Measurements from ENCODE around the gene ADH1A. TPM values are rescaled to one million over a fixed set of nuclear protein-coding genes. Genes with fewer than 3 reads are reported as not detected.

Gene ADH1A
- total RNA-seq, 4 donors from 2014 or later: not detected

DNA sequence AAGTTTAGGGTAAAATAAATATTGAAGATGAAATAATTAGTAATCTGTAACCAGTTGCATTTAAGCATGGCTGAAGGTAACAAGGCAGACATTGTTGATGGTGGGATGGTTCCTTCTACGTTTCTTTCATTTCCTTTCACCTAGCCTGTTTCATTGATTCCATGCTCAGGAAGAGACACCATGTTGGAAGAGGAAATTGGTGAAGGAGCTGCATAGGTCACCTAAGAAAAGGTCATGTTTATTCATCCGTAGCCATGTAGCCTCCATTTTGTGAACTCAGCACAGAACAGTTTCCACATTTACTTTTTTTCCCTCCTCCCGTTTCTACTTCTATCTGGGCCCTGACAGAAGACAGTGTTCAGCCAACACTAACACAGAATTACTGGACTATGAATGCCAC is 26.6 kb upstream of the ADH1A start:
- no peaks in the 10 kb centered on the region for H3K9me3 ChIP-seq
- TF ChIP-seq, protein P1, sequence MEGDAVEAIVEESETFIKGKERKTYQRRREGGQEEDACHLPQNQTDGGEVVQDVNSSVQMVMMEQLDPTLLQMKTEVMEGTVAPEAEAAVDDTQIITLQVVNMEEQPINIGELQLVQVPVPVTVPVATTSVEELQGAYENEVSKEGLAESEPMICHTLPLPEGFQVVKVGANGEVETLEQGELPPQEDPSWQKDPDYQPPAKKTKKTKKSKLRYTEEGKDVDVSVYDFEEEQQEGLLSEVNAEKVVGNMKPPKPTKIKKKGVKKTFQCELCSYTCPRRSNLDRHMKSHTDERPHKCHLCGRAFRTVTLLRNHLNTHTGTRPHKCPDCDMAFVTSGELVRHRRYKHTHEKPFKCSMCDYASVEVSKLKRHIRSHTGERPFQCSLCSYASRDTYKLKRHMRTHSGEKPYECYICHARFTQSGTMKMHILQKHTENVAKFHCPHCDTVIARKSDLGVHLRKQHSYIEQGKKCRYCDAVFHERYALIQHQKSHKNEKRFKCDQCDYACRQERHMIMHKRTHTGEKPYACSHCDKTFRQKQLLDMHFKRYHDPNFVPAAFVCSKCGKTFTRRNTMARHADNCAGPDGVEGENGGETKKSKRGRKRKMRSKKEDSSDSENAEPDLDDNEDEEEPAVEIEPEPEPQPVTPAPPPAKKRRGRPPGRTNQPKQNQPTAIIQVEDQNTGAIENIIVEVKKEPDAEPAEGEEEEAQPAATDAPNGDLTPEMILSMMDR (IDR thresholded peaks at IDR 0.05): no peak
- TF ChIP-seq POLR2AphosphoS5 (IDR thresholded peaks at IDR 0.05) (no peak), POLR2A (IDR thresholded peaks at IDR 0.05) (no peak), EP300 (IDR thresholded peaks at IDR 0.05) (no peak)
- H3K4me3 ChIP-seq: peak overlapping the region; percentile 37
- 84% methylated on average over 3 of the region's 3 CpGs for WGBS
- no peak overlapping the region for H3K27ac ChIP-seq
- DNase-seq (ENCODE audit: low spot score in 2 of 2): no peak
- H3K27me3 ChIP-seq: no peaks in the 10 kb centered on the region
- H3K4me1 ChIP-seq: peaks cover 7% of the 10 kb centered on the region
- H3K36me3 ChIP-seq: peaks cover 5% of the 10 kb centered on the region

DNA sequence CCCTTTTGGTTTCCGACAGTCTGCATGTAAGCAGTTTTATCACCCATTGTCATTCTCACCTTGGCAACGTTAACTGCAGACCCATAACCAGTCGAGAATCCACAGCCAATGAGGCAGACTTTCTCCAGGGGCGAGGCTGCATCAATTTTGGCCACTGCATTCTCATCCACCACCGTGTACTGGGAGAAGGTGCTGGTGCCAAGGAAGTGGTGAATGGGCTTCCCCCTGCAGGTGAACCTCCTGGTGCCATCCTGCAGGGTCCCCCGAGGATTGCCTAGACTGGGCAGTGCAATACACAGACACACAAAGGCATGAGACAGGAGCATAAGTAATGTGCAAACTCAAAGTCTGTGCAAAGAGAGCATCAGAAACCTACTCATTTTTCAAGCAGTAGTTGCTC is 25.1 kb upstream of the ADH1A start:
- H3K9me3 ChIP-seq: no peaks in the 10 kb centered on the region
- peaks cover 5% of the 10 kb centered on the region for H3K36me3 ChIP-seq
- DNase-seq (ENCODE audit: low spot score in 2 of 2): no peak
- H3K27me3 ChIP-seq: no peaks in the 10 kb centered on the region
- WGBS: 70% methylated on average over 6 of the region's 6 CpGs
- TF ChIP-seq, protein P1 (IDR thresholded peaks at IDR 0.05): no peak
- no peak for TF ChIP-seq POLR2A (IDR thresholded peaks at IDR 0.05)
- TF ChIP-seq POLR2AphosphoS5 (IDR thresholded peaks at IDR 0.05): no peak
- no peak for TF ChIP-seq EP300 (IDR thresholded peaks at IDR 0.05)
- no peak overlapping the region for H3K4me3 ChIP-seq
- no peak overlapping the region for H3K27ac ChIP-seq
- no peaks in the 10 kb centered on the region for H3K4me1 ChIP-seq

DNA sequence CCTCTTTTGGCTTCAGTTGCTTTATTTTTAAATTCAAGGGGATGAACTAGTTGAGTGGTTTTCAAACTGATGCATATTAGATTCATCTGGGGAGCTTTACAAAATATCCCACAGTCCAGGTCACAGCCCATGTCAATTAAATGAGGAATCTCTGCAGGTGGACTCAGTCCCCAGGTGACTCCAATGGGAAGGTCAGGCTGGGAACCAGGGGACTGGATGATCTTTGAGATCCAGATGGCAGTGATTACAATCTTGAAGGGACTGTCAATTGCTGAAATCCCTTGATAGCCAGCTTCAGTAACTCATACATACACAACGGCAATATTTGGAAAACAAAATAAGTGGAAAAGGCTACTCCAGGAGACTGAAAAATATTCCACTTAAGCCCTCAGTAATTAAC is 23.4 kb upstream of the ADH1A start:
- DNase-seq (ENCODE audit: low spot score in 2 of 2): no peak
- H3K4me3 ChIP-seq: no peak overlapping the region
- TF ChIP-seq POLR2AphosphoS5 (IDR thresholded peaks at IDR 0.05): no peak
- TF ChIP-seq, protein P1 (IDR thresholded peaks at IDR 0.05): no peak
- TF ChIP-seq POLR2A (IDR thresholded peaks at IDR 0.05): no peak
- no peak for TF ChIP-seq EP300 (IDR thresholded peaks at IDR 0.05)
- H3K27ac ChIP-seq: no peak overlapping the region
- H3K27me3 ChIP-seq: no peaks in the 10 kb centered on the region
- H3K4me1 ChIP-seq: no peaks in the 10 kb centered on the region
- 80% methylated on average over 1 of the region's 1 CpG for WGBS
- H3K9me3 ChIP-seq: no peaks in the 10 kb centered on the region
- peaks cover 5% of the 10 kb centered on the region for H3K36me3 ChIP-seq

DNA sequence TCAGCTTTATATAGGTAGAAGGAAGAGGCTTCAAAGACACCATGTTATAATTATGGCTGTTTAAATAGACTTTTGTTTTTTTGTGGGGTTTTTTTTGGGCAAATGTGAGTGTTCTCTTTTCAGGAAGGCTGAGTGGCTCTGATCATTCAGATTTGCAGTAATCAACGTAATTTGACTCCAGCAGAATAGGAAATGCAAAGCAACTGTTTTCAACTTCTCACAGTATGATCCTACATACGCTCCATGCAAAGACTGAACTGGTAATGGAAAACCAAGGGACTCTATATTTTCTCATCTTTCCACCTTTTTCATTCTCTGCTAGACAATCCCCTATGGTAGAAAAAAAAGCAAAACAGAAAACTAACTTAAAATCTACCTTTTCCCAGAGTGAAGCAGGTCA is 19.6 kb upstream of the ADH1A start:
- H3K27me3 ChIP-seq: no peaks in the 10 kb centered on the region
- DNase-seq (ENCODE audit: low spot score in 2 of 2): no peak
- no peaks in the 10 kb centered on the region for H3K36me3 ChIP-seq
- no peak for TF ChIP-seq EP300 (IDR thresholded peaks at IDR 0.05)
- TF ChIP-seq, protein P1 (IDR thresholded peaks at IDR 0.05): no peak
- TF ChIP-seq POLR2AphosphoS5 (IDR thresholded peaks at IDR 0.05): no peak
- no peak for TF ChIP-seq POLR2A (IDR thresholded peaks at IDR 0.05)
- no peak overlapping the region for H3K4me3 ChIP-seq
- WGBS: 76% methylated on average over 2 of the region's 2 CpGs
- no peak overlapping the region for H3K27ac ChIP-seq
- H3K9me3 ChIP-seq: no peaks in the 10 kb centered on the region
- no peaks in the 10 kb centered on the region for H3K4me1 ChIP-seq

DNA sequence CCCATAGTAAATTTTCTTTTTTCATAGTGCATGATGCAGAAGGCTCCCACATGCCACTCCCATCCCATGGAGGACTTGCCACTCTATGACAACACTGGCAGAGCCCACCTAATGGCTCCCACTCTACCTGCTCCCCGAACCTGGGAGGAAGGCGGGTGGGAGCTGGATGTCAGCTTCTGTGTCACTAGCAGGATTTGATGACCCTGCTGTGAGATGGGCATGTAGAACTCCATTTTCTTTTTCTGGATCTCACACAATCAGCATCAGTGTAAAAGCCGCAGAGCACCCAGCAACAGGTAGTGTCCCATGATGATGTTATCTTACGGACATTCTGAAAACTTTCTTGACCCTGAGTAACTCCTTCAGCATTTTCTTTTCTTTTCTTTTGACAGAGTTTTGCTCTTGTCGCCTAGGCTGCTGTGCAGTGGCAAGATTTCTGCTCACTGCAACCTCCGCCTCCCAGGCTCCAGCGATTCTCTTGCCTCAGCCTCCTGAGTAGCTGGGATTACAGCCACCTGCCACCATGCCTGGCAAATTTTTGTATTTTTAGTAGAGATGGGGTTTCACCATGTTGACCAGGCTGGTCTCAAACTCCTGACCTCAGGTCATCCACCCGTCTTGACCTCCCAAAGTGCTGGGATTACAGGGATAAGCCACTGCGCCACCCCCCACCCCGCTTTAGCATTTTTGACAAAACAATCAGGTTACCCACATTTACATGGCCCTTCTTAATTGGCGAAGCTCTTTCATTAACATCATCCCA is 15.0 kb upstream of the ADH1A start:
- 89% methylated on average over 11 of the region's 11 CpGs for WGBS
- H3K4me1 ChIP-seq: peaks cover 5% of the 10 kb centered on the region
- H3K27ac ChIP-seq: no peak overlapping the region
- H3K4me3 ChIP-seq: no peak overlapping the region
- no peaks in the 10 kb centered on the region for H3K9me3 ChIP-seq
- TF ChIP-seq POLR2AphosphoS5 (IDR thresholded peaks at IDR 0.05) (no peak), POLR2A (IDR thresholded peaks at IDR 0.05) (no peak), EP300 (IDR thresholded peaks at IDR 0.05) (no peak)
- TF ChIP-seq, protein P1 (IDR thresholded peaks at IDR 0.05): no peak
- no peaks in the 10 kb centered on the region for H3K36me3 ChIP-seq
- no peaks in the 10 kb centered on the region for H3K27me3 ChIP-seq
- no peak for DNase-seq (ENCODE audit: low spot score in 2 of 2)
